Right cardiac atrium (tissue), 5 donors: ENCODE measurements around the gene OXLD1. TPM values are rescaled to one million over a fixed set of nuclear protein-coding genes. Genes with fewer than 3 reads are reported as not detected.
"Not testable (repeated sequence)": the region's sequence is repeated elsewhere in the genome, so short reads cannot be mapped to it uniquely, and the experiment has no call there.

Experiments
- ATAC-seq, 2 donors: fragments of 200-7000 bp; cut with Tn5 transposase; one replicate each; pipeline versions ENCODE4 v1.8.0 to v1.9.1; 2020; ENCODE audit warnings: moderate library complexity in 2 of 2, mild to moderate bottlenecking in 1 of 2
- DNase-seq, 3 donors: peaks; one replicate each; pipeline ENCODE4 v3.0.0-alpha.2; 2020
- H3K27ac ChIP-seq: one replicate; pipeline ENCODE4 v1.5.1; 2013; ENCODE audit warnings: mild to moderate bottlenecking, low read length, control low read depth, moderate library complexity
- H3K27me3 ChIP-seq: one replicate; pipeline ENCODE4 v1.6.1; 2013; ENCODE audit not compliant: control insufficient read depth, insufficient read depth
- H3K4me1 ChIP-seq: one replicate; pipeline ENCODE4 v1.6.1; 2013; ENCODE audit warnings: low read length; ENCODE audit not compliant: control insufficient read depth, insufficient read depth
- H3K4me3 ChIP-seq: one replicate; pipeline ENCODE4 v1.5.1; 2013; ENCODE audit warnings: low read length, control low read depth
- H3K9me3 ChIP-seq: one replicate; pipeline ENCODE4 v1.6.1; 2013; ENCODE audit warnings: low read length; ENCODE audit not compliant: control insufficient read depth
- WGBS: extraction: QIAGEN DNeasy Blood & Tissue Kit; methylation state at CpG from one replicate; pipeline ENCODE4 v1.1.7; 2013; 5-methylcytosine and 5-hydroxymethylcytosine counted together
- intact Hi-C, 4 donors: fragments of 100-400 bp; cut with DNase I; formaldehyde crosslinking; loops; one replicate each; pipeline versions ENCODE4 v1.11.0 to v1.14.0; 2022 to 2023
- polyA plus RNA-seq: library from polyadenylated mRNA; stranded (reverse); fragments of 200-250 nt; gene quantifications from one replicate; pipeline ENCODE4 v1.2.3, GENCODE V29; 2013
- total RNA-seq, 4 donors: library from RNA; stranded (reverse); fragmentation: NEBNext Ultra II Directional; extraction: Animal tissue kit (Norgen Biotek cat#: 25700); gene quantifications; one replicate each; pipeline ENCODE4 v1.2.1, GENCODE V29; 2021
- donor health status: healthy with polysubstance abuse.
- donor health status: DM: no; HTN: yes; CAD: no.
- donor health status: DM: no; HTN: no; CAD: no.
- donor health status: DM: no; HTN: yes; CAD: no; lungs with severe emphysema.
- donor health status: DM: yes; HTN: yes; CAD: no.

The OXLD1 gene
- total and polyA plus RNA-seq, 5 donors, result 20.7 to 41.0 (median 24.8) TPM

GRCh38 chr17:81680150-81680549 is 13.7 kb upstream of the OXLD1 start:
- H3K27me3 ChIP-seq, result no peaks in the 10 kb centered on the region
- DNase-seq, result no peak
- no peak for ATAC-seq
- no peaks in the 10 kb centered on the region for H3K9me3 ChIP-seq
- H3K4me1 ChIP-seq, result peaks cover 5% of the 10 kb centered on the region
- intact Hi-C loops, result no loop called here
- peak overlapping the region; percentile 37 for H3K27ac ChIP-seq
- WGBS, result 69% methylated on average over 11 of the region's 11 CpGs
- no peak overlapping the region for H3K4me3 ChIP-seq

- H3K4me3 ChIP-seq, result no peak overlapping the region
- ATAC-seq (peak; percentile 5 to 15), DNase-seq (no peak)
- H3K9me3 ChIP-seq, result no peaks in the 10 kb centered on the region
- 89% methylated on average over 17 of the region's 17 CpGs for WGBS
- intact Hi-C loops, result no loop called here
- H3K27ac ChIP-seq, result no peak overlapping the region
- H3K4me1 ChIP-seq, result no peaks in the 10 kb centered on the region
- no peaks in the 10 kb centered on the region for H3K27me3 ChIP-seq
These were observed 10.5 kb upstream of the OXLD1 start for GRCh38 chr17:81676906-81677305.

GRCh38 chr17:81675515-81676221 is 9.3 kb upstream of the OXLD1 start:
- 37% methylated on average over 18 of the region's 18 CpGs for WGBS
- H3K27me3 ChIP-seq, DNase-seq, H3K4me1 ChIP-seq, H3K9me3 ChIP-seq, H3K4me3 ChIP-seq, intact Hi-C loops, ATAC-seq, H3K27ac ChIP-seq: not testable (repeated sequence)

GRCh38 chr17:81673561-81674258 is 7.3 kb upstream of the OXLD1 start:
- peak in 1 of 3 donors; percentile 56 for DNase-seq
- no peak overlapping the region for H3K4me3 ChIP-seq
- no peaks in the 10 kb centered on the region for H3K27me3 ChIP-seq
- H3K9me3 ChIP-seq, result no peaks in the 10 kb centered on the region
- no peak overlapping the region for H3K27ac ChIP-seq
- H3K4me1 ChIP-seq, result no peaks in the 10 kb centered on the region
- no peak for ATAC-seq
- WGBS, result 78% methylated on average over 18 of the region's 18 CpGs
- intact Hi-C loops, result no loop called here

- H3K27ac ChIP-seq, result no peak overlapping the region
- ATAC-seq, result peak in 1 of 2 donors; percentile 9
These were observed 6.5 kb upstream of the OXLD1 start for GRCh38 chr17:81672954-81673353.

GRCh38 chr17:81672504-81672903 is 6.1 kb upstream of the OXLD1 start:
- ATAC-seq (no peak), DNase-seq (peak in 1 of 3 donors; percentile 44)
- 83% methylated on average over 18 of the region's 18 CpGs for WGBS
- no peaks in the 10 kb centered on the region for H3K4me1 ChIP-seq
- no peak overlapping the region for H3K27ac ChIP-seq
- intact Hi-C loops, result no loop called here
- H3K4me3 ChIP-seq, result no peak overlapping the region
- no peaks in the 10 kb centered on the region for H3K9me3 ChIP-seq
- H3K27me3 ChIP-seq, result no peaks in the 10 kb centered on the region

More at GRCh38 chr17:81672954-81673353, 6.5 kb upstream of the OXLD1 start:
- Histone ChIP-seq H3K27me3 (no peaks in the 10 kb centered on the region), H3K9me3 (no peaks in the 10 kb centered on the region), H3K4me1 (no peaks in the 10 kb centered on the region), H3K4me3 (no peak overlapping the region)
- peak in 1 of 3 donors; percentile 40 for DNase-seq
- WGBS, result 87% methylated on average over 16 of the region's 16 CpGs
- intact Hi-C loops, result no loop called here

- intact Hi-C loops, result no loop called here
- ATAC-seq (no peak), DNase-seq (peak in 1 of 3 donors; percentile 49)
- Histone ChIP-seq H3K27me3 (no peaks in the 10 kb centered on the region), H3K4me3 (no peak overlapping the region), H3K27ac (no peak overlapping the region), H3K9me3 (no peaks in the 10 kb centered on the region), H3K4me1 (peaks cover 2% of the 10 kb centered on the region)
- WGBS, result 88% methylated on average over 18 of the region's 18 CpGs
These were observed 1.3 kb upstream of the OXLD1 start for GRCh38 chr17:81667754-81668153.

DNA sequence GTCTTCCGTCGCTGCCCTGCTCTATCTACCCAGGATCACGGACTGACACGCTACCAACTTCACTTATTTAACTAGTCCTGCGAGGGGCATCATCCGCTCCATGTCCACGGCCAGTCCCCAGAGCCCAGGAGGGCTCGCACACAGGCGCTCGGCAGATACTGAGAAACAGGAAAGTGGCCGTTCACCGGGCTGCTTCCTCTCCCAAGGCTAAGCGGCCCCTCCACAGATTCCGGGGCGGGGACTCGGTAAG is 388 bp downstream of the OXLD1 start:
- intact Hi-C loops, result no loop called here
- H3K27me3 ChIP-seq, result no peaks in the 10 kb centered on the region
- H3K9me3 ChIP-seq, result no peaks in the 10 kb centered on the region
- peaks cover 2% of the 10 kb centered on the region for H3K4me1 ChIP-seq
- ATAC-seq, result peak in 1 of 2 donors; percentile 28
- H3K4me3 ChIP-seq, result peak overlapping the region; percentile 74
- WGBS, result 0% methylated on average over 16 of the region's 16 CpGs
- DNase-seq, result no peak
- H3K27ac ChIP-seq, result peak overlapping the region; percentile 68

DNA sequence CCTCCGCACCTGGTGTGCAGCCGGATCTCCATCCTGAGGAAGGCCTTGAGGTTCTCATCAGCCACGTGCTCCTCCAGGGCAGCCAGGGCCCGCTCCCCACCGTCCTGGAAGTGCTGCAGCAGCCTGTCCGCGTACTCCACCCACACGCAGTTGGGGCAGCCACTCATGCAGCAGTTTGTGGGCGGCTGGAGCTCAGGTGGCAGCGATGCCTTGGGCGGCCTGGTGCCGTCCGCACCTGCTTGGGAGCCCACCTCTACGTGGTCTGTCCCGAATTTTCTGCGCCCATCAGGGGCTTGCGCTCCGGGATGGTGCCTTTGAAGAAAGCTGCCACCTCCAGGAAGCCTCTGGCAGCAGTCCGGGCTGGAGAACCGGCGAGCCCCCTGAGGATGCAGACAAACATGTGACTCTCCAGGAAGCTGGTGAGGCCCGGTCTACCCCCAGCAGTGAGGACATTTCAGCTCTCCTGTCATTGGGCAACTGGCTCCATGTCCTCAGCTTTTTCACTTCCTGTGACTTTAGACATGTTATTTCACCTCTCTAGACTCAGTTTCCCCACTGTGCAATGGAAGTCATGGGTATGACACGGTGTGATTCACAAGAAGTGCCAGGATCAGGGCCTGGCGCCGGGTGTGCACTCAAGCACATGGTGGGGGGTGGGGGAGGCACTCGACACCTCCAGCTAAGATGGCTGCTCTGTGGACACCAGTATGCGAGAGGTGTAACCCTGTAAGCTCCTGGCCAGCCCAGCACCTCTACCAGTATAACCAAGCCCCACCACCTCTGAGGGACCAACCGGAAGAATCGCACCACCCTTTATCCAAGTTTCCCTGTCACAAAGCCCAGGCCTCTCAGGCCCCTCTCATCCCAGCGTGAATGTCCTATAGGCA is 957 bp downstream of the OXLD1 start:
- DNase-seq (peak in 2 of 3 donors; percentile 58 to 60), ATAC-seq (peak; percentile 33 to 44)
- Histone ChIP-seq H3K9me3 (no peaks in the 10 kb centered on the region), H3K4me1 (peaks cover 2% of the 10 kb centered on the region), H3K27ac (peak overlapping the region; percentile 68), H3K4me3 (peak overlapping the region; percentile 74), H3K27me3 (no peaks in the 10 kb centered on the region)
- 61% methylated on average over 30 of the region's 30 CpGs for WGBS
- intact Hi-C loops, result no loop called here

DNA sequence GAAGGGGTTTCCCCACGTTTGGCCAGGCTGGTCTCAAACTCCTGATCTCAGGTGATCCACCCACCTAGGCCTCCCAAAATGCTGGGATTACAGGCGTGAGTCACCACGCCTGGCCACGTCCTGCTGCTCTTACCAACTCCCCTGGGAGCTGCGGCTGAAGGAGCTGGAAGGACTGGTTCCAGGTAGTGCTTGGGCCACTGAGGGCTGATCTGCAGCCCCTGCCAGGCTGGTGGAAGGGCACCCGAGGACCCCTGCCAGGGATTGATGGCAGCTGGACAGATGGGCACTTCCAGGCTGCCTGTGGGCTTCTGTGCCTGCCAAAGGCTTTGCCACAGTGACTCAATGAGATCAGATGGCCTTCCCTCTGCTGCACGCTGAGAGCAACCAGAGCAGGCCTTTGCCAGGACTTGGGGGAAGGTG is 2.3 kb downstream of the OXLD1 start:
- peak in 1 of 3 donors; percentile 40 for DNase-seq
- intact Hi-C loops, result no loop called here
- ATAC-seq, result no peak
- H3K27me3 ChIP-seq, result no peaks in the 10 kb centered on the region
- peaks cover 2% of the 10 kb centered on the region for H3K4me1 ChIP-seq
- no peak overlapping the region for H3K27ac ChIP-seq
- 73% methylated on average over 7 of the region's 7 CpGs for WGBS
- no peaks in the 10 kb centered on the region for H3K9me3 ChIP-seq
- no peak overlapping the region for H3K4me3 ChIP-seq

- 91% methylated on average over 4 of the region's 4 CpGs for WGBS
- no peak overlapping the region for H3K27ac ChIP-seq
- ATAC-seq (no peak), DNase-seq (no peak)
- H3K4me1 ChIP-seq, result peaks cover 2% of the 10 kb centered on the region
- no peaks in the 10 kb centered on the region for H3K9me3 ChIP-seq
- H3K4me3 ChIP-seq, result no peak overlapping the region
- intact Hi-C loops, result no loop called here
- no peaks in the 10 kb centered on the region for H3K27me3 ChIP-seq
These were observed 4.4 kb downstream of the OXLD1 start for GRCh38 chr17:81662002-81662401.
